Activated CD8-positive, alpha-beta memory T cell treated with anti-CD3 and anti-CD28 coated beads for 1 hour (primary cell): ENCODE results near the gene IZUMO2.
"Not testable (repeated sequence)": the region's sequence is repeated elsewhere in the genome, so short reads cannot be mapped to it uniquely, and the experiment has no call there.

Experiments used
- DNase-seq, 2 donors: peaks; one replicate each; pipeline ENCODE4 v3.0.0-alpha.2; 2020; ENCODE audit warnings: low read depth in 1 of 2; ENCODE audit errors: extremely low read depth in 1 of 2

Gene IZUMO2

GRCh38 chr19:50136603-50137365, 26.3 kb downstream of the IZUMO2 start:
- not testable (repeated sequence) for DNase-seq

- DNase-seq, result not testable (repeated sequence)
Measured at GRCh38 chr19:50135856-50136602, 27.1 kb downstream of the IZUMO2 start.

- not testable (repeated sequence) for DNase-seq
Measured at GRCh38 chr19:50134777-50135719, 28.0 kb downstream of the IZUMO2 start.

GRCh38 chr19:50133518-50134492, 29.3 kb downstream of the IZUMO2 start:
- not testable (repeated sequence) for DNase-seq

DNA sequence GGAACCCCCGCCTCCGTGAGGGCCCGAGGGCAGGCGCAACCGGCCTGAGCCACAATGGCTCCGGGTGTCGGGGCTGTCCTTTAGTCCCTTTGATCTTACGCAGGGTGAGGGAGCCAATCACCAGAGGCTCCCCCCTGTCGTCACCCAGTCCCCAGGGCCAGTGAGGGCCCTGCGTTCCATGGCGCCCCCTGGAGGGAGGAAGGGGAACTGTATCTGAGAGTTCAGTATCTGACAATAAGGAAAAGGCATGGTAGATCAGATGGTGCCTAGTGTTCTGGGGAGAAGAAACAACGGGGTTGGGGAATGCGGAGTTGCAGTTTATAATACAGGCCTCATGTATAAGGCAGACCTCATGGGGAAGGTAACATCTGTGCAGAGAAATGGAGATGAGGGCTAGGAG, 59.1 kb downstream of the IZUMO2 start:
- DNase-seq, result not testable (repeated sequence)

- DNase-seq, result not testable (repeated sequence)
Measured at GRCh38 chr19:50103405-50103804, 59.7 kb downstream of the IZUMO2 start.
